Measurements from ENCODE around the gene FGD5. TPM values are rescaled to one million over a fixed set of nuclear protein-coding genes. Genes with fewer than 3 reads are reported as not detected.

Gene FGD5
- polyA plus RNA-seq, 1 donor (not counting 4 experiments of a cell fraction or from before 2014, with no cell fraction given), result not detected

DNA sequence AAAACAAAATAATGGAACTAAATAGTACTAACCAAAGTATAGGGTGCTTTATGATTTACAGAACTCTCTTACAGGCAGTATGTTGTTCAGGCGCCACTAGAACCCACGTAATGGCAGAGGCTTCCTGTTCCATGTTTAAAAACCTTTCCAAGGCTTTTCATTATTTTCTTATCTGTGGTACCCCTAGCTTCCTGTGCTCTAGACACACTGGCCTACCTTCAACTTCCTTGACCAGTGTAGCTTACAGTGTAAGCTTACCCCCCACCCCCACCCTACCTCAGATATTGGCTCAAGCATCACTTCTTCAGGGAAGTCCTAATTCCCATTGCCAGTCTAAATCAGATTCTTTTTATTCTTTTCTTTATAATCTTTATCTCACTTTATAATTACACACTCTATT lies 131.5 kb downstream of the FGD5 start:
- dilution Hi-C loops (cut with MboI; ENCODE audit: extremely low pct_ligation_motif_present, low sequenced_read_pairs), result no loop called here
- Histone ChIP-seq H3K4me1 (ENCODE audit: control insufficient read depth, extremely low read depth, insufficient read depth, low read length) (peaks cover 7% of the 10 kb centered on the region), H3K36me3 (ENCODE audit: control insufficient read depth in 2 of 2, extremely low read depth in 1 of 2, insufficient read depth in 2 of 2, low read length in 2 of 2) (peaks cover 3 to 4% of the 10 kb centered on the region in 2 experiments), H3K9ac (ENCODE audit: control insufficient read depth, extremely low read depth, insufficient read depth, low read length) (no peak overlapping the region), H3K9me1 (ENCODE audit: control insufficient read depth, extremely low read depth, insufficient read depth, low read length) (peaks cover 6% of the 10 kb centered on the region), H3K9me3 (ENCODE audit: control insufficient read depth, low read depth, low read length) (no peaks in the 10 kb centered on the region), H3K27me3 (ENCODE audit: control insufficient read depth, extremely low read depth, insufficient read depth, low read length) (no peaks in the 10 kb centered on the region), H3K4me3 (ENCODE audit: control insufficient read depth in 2 of 3, extremely low read depth in 1 of 3, insufficient read depth in 2 of 3, low read depth in 1 of 3, low read length in 3 of 3) (no peak overlapping the region), H2AFZ (ENCODE audit: control insufficient read depth, low read length) (no peak overlapping the region), H4K20me1 (ENCODE audit: control insufficient read depth, extremely low read depth, insufficient read depth, low read length) (no peaks in the 10 kb centered on the region), H3K79me2 (ENCODE audit: control insufficient read depth, insufficient read depth, low read length) (peaks cover 74% of the 10 kb centered on the region), H3K27ac (ENCODE audit: control insufficient read depth, insufficient read depth, low read length) (no peak overlapping the region), H3K4me2 (ENCODE audit: control insufficient read depth, extremely low read depth, insufficient read depth, low read depth, low read length) (no peak overlapping the region)
- no peak for FAIRE-seq
- TF ChIP-seq, protein P1, sequence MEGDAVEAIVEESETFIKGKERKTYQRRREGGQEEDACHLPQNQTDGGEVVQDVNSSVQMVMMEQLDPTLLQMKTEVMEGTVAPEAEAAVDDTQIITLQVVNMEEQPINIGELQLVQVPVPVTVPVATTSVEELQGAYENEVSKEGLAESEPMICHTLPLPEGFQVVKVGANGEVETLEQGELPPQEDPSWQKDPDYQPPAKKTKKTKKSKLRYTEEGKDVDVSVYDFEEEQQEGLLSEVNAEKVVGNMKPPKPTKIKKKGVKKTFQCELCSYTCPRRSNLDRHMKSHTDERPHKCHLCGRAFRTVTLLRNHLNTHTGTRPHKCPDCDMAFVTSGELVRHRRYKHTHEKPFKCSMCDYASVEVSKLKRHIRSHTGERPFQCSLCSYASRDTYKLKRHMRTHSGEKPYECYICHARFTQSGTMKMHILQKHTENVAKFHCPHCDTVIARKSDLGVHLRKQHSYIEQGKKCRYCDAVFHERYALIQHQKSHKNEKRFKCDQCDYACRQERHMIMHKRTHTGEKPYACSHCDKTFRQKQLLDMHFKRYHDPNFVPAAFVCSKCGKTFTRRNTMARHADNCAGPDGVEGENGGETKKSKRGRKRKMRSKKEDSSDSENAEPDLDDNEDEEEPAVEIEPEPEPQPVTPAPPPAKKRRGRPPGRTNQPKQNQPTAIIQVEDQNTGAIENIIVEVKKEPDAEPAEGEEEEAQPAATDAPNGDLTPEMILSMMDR (optimal IDR thresholded peaks at IDR 0.05 in 1 of 3, IDR thresholded peaks at IDR 0.05 in 1 of 3, conservative IDR thresholded peaks at IDR 0.05 in 1 of 3; ENCODE audit: extremely low read depth in 1 of 3, insufficient read depth in 2 of 3, low read length in 3 of 3), result no peak
- no peak for TF ChIP-seq EZH2 (IDR thresholded peaks at IDR 0.05; ENCODE audit: low read length)
- no peak for DNase-seq (ENCODE audit: low read depth, low spot score)

DNA sequence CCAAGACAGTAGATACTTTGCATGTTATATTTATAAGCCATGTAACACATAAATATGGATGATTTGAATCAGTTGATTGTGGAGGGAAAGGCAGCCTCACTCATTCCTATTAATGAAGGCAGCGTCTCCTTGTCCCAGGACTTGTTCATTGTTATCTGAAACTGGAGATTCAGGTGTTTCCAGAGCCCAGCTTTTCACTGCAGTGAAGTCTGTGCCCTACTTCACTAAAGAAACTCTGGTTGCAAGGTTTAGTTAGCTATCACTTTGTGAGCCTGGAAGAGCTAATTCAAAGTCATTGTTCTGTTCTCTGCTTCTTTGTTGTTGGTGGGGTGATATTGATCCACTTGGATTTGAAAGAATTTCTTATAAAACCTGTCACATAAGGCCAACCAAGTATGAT lies 138.4 kb downstream of the FGD5 start:
- TF ChIP-seq, protein P1 (optimal IDR thresholded peaks at IDR 0.05 in 1 of 3, IDR thresholded peaks at IDR 0.05 in 1 of 3, conservative IDR thresholded peaks at IDR 0.05 in 1 of 3; ENCODE audit: extremely low read depth in 1 of 3, insufficient read depth in 2 of 3, low read length in 3 of 3), result no peak
- no peak overlapping the region for H3K27ac ChIP-seq (ENCODE audit: control insufficient read depth, insufficient read depth, low read length)
- FAIRE-seq, result no peak
- H4K20me1 ChIP-seq (ENCODE audit: control insufficient read depth, extremely low read depth, insufficient read depth, low read length), result no peaks in the 10 kb centered on the region
- no peak overlapping the region for H3K4me2 ChIP-seq (ENCODE audit: control insufficient read depth, extremely low read depth, insufficient read depth, low read depth, low read length)
- no peaks in the 10 kb centered on the region for H3K9me3 ChIP-seq (ENCODE audit: control insufficient read depth, low read depth, low read length)
- no peaks in the 10 kb centered on the region for H3K9me1 ChIP-seq (ENCODE audit: control insufficient read depth, extremely low read depth, insufficient read depth, low read length)
- H3K9ac ChIP-seq (ENCODE audit: control insufficient read depth, extremely low read depth, insufficient read depth, low read length), result no peak overlapping the region
- H3K27me3 ChIP-seq (ENCODE audit: control insufficient read depth, extremely low read depth, insufficient read depth, low read length), result no peaks in the 10 kb centered on the region
- peaks cover 0 to 4% of the 10 kb centered on the region in 2 experiments for H3K36me3 ChIP-seq (ENCODE audit: control insufficient read depth in 2 of 2, extremely low read depth in 1 of 2, insufficient read depth in 2 of 2, low read length in 2 of 2)
- peaks cover 33% of the 10 kb centered on the region for H3K79me2 ChIP-seq (ENCODE audit: control insufficient read depth, insufficient read depth, low read length)
- DNase-seq (ENCODE audit: low read depth, low spot score), result no peak
- no peaks in the 10 kb centered on the region for H3K4me1 ChIP-seq (ENCODE audit: control insufficient read depth, extremely low read depth, insufficient read depth, low read length)
- dilution Hi-C loops (cut with MboI; ENCODE audit: extremely low pct_ligation_motif_present, low sequenced_read_pairs), result no loop called here
- H2AFZ ChIP-seq (ENCODE audit: control insufficient read depth, low read length), result no peak overlapping the region
- H3K4me3 ChIP-seq (ENCODE audit: control insufficient read depth in 2 of 3, extremely low read depth in 1 of 3, insufficient read depth in 2 of 3, low read depth in 1 of 3, low read length in 3 of 3), result no peak overlapping the region

All from keratinocyte (primary cell).